Mesenchymal stem cell (in vitro differentiated cells and primary cell): Measurements from ENCODE around the gene KDM4B.

Source experiments
- DNase-seq: peaks from one replicate; pipeline ENCODE4 v3.0.0-alpha.2; 2013
- H2AFZ ChIP-seq: one replicate; pipeline ENCODE4 v1.6.1; 2013; ENCODE audit warnings: low read depth, mild to moderate bottlenecking, control low read depth, inconsistent platforms, low read length, moderate library complexity
- H2AK5ac ChIP-seq: 2 replicates; pipeline ENCODE4 v1.6.1; 2013; ENCODE audit warnings: low read length, moderate library complexity, mild to moderate bottlenecking, inconsistent platforms; ENCODE audit not compliant: severe bottlenecking
- H2BK120ac ChIP-seq: one replicate; pipeline ENCODE4 v1.6.1; 2013; ENCODE audit warnings: low read depth, mild to moderate bottlenecking, inconsistent platforms, low read length, moderate library complexity
- H2BK12ac ChIP-seq, 2 experiments: one replicate each; pipeline ENCODE4 v1.6.1; 2013; ENCODE audit warnings: inconsistent platforms in 2 of 2, low read length in 2 of 2, mild to moderate bottlenecking in 2 of 2, moderate library complexity in 2 of 2, control low read depth in 1 of 2
- H2BK15ac ChIP-seq: one replicate; pipeline ENCODE4 v1.6.1; 2013; ENCODE audit warnings: mild to moderate bottlenecking, low read depth, inconsistent platforms; ENCODE audit not compliant: poor library complexity, severe bottlenecking
- H2BK5ac ChIP-seq: 2 replicates; pipeline ENCODE4 v1.6.1; 2013; ENCODE audit warnings: low read depth, mild to moderate bottlenecking, low read length, control low read depth, inconsistent platforms; ENCODE audit not compliant: poor library complexity, severe bottlenecking
- H3K14ac ChIP-seq, 2 experiments: one replicate each; pipeline ENCODE4 v1.6.1; 2013; ENCODE audit warnings: inconsistent platforms in 2 of 2, low read length in 2 of 2, control low read depth in 1 of 2, mild to moderate bottlenecking in 1 of 2, moderate library complexity in 1 of 2
- H3K18ac ChIP-seq, 2 experiments: one replicate each; pipeline ENCODE4 v1.6.1; 2013; ENCODE audit warnings: inconsistent platforms in 2 of 2, low read length in 2 of 2, control low read depth in 1 of 2, low read depth in 1 of 2, mild to moderate bottlenecking in 1 of 2
- H3K23ac ChIP-seq, 2 experiments: one replicate each; pipeline ENCODE4 v1.6.1; 2013; ENCODE audit warnings: inconsistent platforms in 2 of 2, low read length in 2 of 2, mild to moderate bottlenecking in 2 of 2, moderate library complexity in 2 of 2, control low read depth in 1 of 2
- H3K27ac ChIP-seq: 2 replicates; pipeline ENCODE4 v1.5.1; 2013; ENCODE audit warnings: mild to moderate bottlenecking, moderate library complexity, low read length, control low read depth, inconsistent platforms; ENCODE audit not compliant: poor library complexity, severe bottlenecking
- H3K27me3 ChIP-seq, 2 experiments: 2 replicates each; pipeline versions ENCODE4 v1.6.1 to v1.7.0; 2013; ENCODE audit warnings: low read length in 2 of 2, mild to moderate bottlenecking in 2 of 2, moderate library complexity in 2 of 2, control low read depth in 1 of 2, inconsistent platforms in 1 of 2; ENCODE audit not compliant: control insufficient read depth in 1 of 2, insufficient read depth in 1 of 2
- H3K36me3 ChIP-seq, 2 experiments: 2 replicates each; pipeline versions ENCODE4 v1.6.1 to v1.7.0; 2013; ENCODE audit warnings: low read length in 2 of 2, control low read depth in 1 of 2, inconsistent platforms in 1 of 2, low read depth in 1 of 2, mild to moderate bottlenecking in 1 of 2; ENCODE audit not compliant: insufficient read depth in 2 of 2, control insufficient read depth in 1 of 2
- H3K4ac ChIP-seq, 2 experiments: one replicate each; pipeline ENCODE4 v1.6.1; 2013; ENCODE audit warnings: inconsistent platforms in 2 of 2, low read length in 2 of 2, mild to moderate bottlenecking in 2 of 2, moderate library complexity in 2 of 2, control low read depth in 1 of 2, low read depth in 1 of 2
- H3K4me1 ChIP-seq: 2 replicates; pipeline ENCODE4 v1.6.1; 2013; ENCODE audit warnings: low read depth, low read length, control low read depth; ENCODE audit not compliant: control insufficient read depth, insufficient read depth
- H3K4me2 ChIP-seq: 2 replicates; pipeline ENCODE4 v1.6.1; 2013; ENCODE audit warnings: low read length, mild to moderate bottlenecking, inconsistent platforms; ENCODE audit not compliant: poor library complexity, severe bottlenecking
- H3K4me3 ChIP-seq, 2 experiments: 2 replicates each; pipeline versions ENCODE4 v1.5.1 to v1.7.0; 2013; ENCODE audit warnings: low read length in 2 of 2, mild to moderate bottlenecking in 2 of 2, control low read depth in 1 of 2, low read depth in 1 of 2; ENCODE audit not compliant: insufficient read depth in 1 of 2
- H3K79me1 ChIP-seq: replicated peaks from 2 replicates; pipeline ENCODE4 v1.6.1; 2013; ENCODE audit warnings: mild to moderate bottlenecking, control low read depth, low read length, inconsistent platforms; ENCODE audit not compliant: poor library complexity, severe bottlenecking
- H3K9ac ChIP-seq: 2 replicates; pipeline ENCODE4 v1.7.0; 2013; ENCODE audit warnings: mild to moderate bottlenecking, low read length, moderate library complexity
- H3K9me3 ChIP-seq: 2 replicates; pipeline ENCODE4 v1.7.0; 2013; ENCODE audit warnings: mild to moderate bottlenecking, low read length; ENCODE audit not compliant: control insufficient read depth
- H4K8ac ChIP-seq: one replicate; pipeline ENCODE4 v1.6.1; 2013; ENCODE audit warnings: inconsistent platforms, mild to moderate bottlenecking, low read length, moderate library complexity
- H4K91ac ChIP-seq: one replicate; pipeline ENCODE4 v1.6.1; 2013; ENCODE audit warnings: mild to moderate bottlenecking, low read length, inconsistent platforms
- WGBS: methylation state at CpG from one replicate; pipeline ENCODE4 v1.1.7; 2013; ENCODE audit warnings: mixed read lengths; 5-methylcytosine and 5-hydroxymethylcytosine counted together

KDM4B gene

GRCh38 chr19:5063873-5064645 lies 95.1 kb downstream of the KDM4B start:
- H3K18ac ChIP-seq: no peak overlapping the region
- H4K8ac ChIP-seq: no peak overlapping the region
- no peak overlapping the region for H3K9ac ChIP-seq
- H3K4me1 ChIP-seq: peaks cover 8% of the 10 kb centered on the region
- H3K27me3 ChIP-seq: no peaks in the 10 kb centered on the region
- H2BK15ac ChIP-seq: no peak overlapping the region
- H3K9me3 ChIP-seq: peaks cover 3% of the 10 kb centered on the region
- H2BK120ac ChIP-seq: no peak overlapping the region
- no peak overlapping the region for H2BK12ac ChIP-seq
- no peak overlapping the region for H4K91ac ChIP-seq
- H3K23ac ChIP-seq: no peak overlapping the region
- no peak overlapping the region for H3K4me2 ChIP-seq
- no peak overlapping the region for H3K4ac ChIP-seq
- DNase-seq: no peak
- no peak overlapping the region for H2BK5ac ChIP-seq
- no peak overlapping the region for H2AFZ ChIP-seq
- peaks cover 35 to 81% of the 10 kb centered on the region in 2 experiments for H3K36me3 ChIP-seq
- H3K79me1 ChIP-seq: peaks cover 58% of the 10 kb centered on the region
- no peak overlapping the region for H3K27ac ChIP-seq
- no peak overlapping the region for H3K14ac ChIP-seq
- no peak overlapping the region for H3K4me3 ChIP-seq
- no peak overlapping the region for H2AK5ac ChIP-seq
- 97% methylated on average over 38 of the region's 38 CpGs for WGBS

GRCh38 chr19:5064896-5065295 lies 96.0 kb downstream of the KDM4B start:
- Histone ChIP-seq H2AFZ (no peak overlapping the region), H3K9me3 (peaks cover 3% of the 10 kb centered on the region), H3K27me3 (no peaks in the 10 kb centered on the region), H4K91ac (no peak overlapping the region), H2BK12ac (no peak overlapping the region), H4K8ac (no peak overlapping the region), H2BK5ac (no peak overlapping the region), H3K23ac (no peak overlapping the region), H3K14ac (no peak overlapping the region), H2AK5ac (no peak overlapping the region), H3K36me3 (peaks cover 35 to 74% of the 10 kb centered on the region in 2 experiments), H2BK120ac (no peak overlapping the region), H3K9ac (no peak overlapping the region), H3K27ac (no peak overlapping the region), H3K79me1 (peaks cover 56% of the 10 kb centered on the region), H2BK15ac (no peak overlapping the region), H3K4me2 (no peak overlapping the region), H3K4me3 (no peak overlapping the region), H3K18ac (no peak overlapping the region), H3K4ac (no peak overlapping the region), H3K4me1 (peaks cover 6% of the 10 kb centered on the region)
- DNase-seq: no peak
- WGBS: 98% methylated on average over 19 of the region's 19 CpGs

- H3K27ac ChIP-seq: no peak overlapping the region
- H3K4me3 ChIP-seq: no peak overlapping the region
- no peak overlapping the region for H3K18ac ChIP-seq
- H3K14ac ChIP-seq: no peak overlapping the region
- H3K9ac ChIP-seq: no peak overlapping the region
- H3K23ac ChIP-seq: no peak overlapping the region
- H3K4me2 ChIP-seq: no peak overlapping the region
- H2BK120ac ChIP-seq: no peak overlapping the region
- H3K27me3 ChIP-seq: no peaks in the 10 kb centered on the region
- H3K4ac ChIP-seq: no peak overlapping the region
- H3K4me1 ChIP-seq: peaks cover 5% of the 10 kb centered on the region
- no peak overlapping the region for H2AK5ac ChIP-seq
- no peak overlapping the region for H2BK15ac ChIP-seq
- H4K8ac ChIP-seq: no peak overlapping the region
- no peak overlapping the region for H2BK12ac ChIP-seq
- no peak overlapping the region for H2BK5ac ChIP-seq
- no peak for DNase-seq
- H3K79me1 ChIP-seq: peaks cover 59% of the 10 kb centered on the region
- 97% methylated on average over 24 of the region's 24 CpGs for WGBS
- H4K91ac ChIP-seq: no peak overlapping the region
- H2AFZ ChIP-seq: no peak overlapping the region
- H3K9me3 ChIP-seq: peaks cover 3% of the 10 kb centered on the region
- peaks cover 35 to 77% of the 10 kb centered on the region in 2 experiments for H3K36me3 ChIP-seq
These were observed 96.8 kb downstream of the KDM4B start for GRCh38 chr19:5065663-5066093.

- H2AFZ ChIP-seq: no peak overlapping the region
- no peak for DNase-seq
- no peak overlapping the region for H2BK12ac ChIP-seq
- no peak overlapping the region for H2BK5ac ChIP-seq
- H3K4ac ChIP-seq: no peak overlapping the region
- H2BK120ac ChIP-seq: no peak overlapping the region
- no peaks in the 10 kb centered on the region for H3K27me3 ChIP-seq
- no peak overlapping the region for H3K9ac ChIP-seq
- H3K79me1 ChIP-seq: peaks cover 63% of the 10 kb centered on the region
- no peak overlapping the region for H4K8ac ChIP-seq
- peaks cover 44 to 80% of the 10 kb centered on the region in 2 experiments for H3K36me3 ChIP-seq
- no peak overlapping the region for H3K27ac ChIP-seq
- H3K14ac ChIP-seq: no peak overlapping the region
- no peak overlapping the region for H3K4me3 ChIP-seq
- no peak overlapping the region for H2BK15ac ChIP-seq
- H2AK5ac ChIP-seq: no peak overlapping the region
- peaks cover 5% of the 10 kb centered on the region for H3K4me1 ChIP-seq
- H3K23ac ChIP-seq: no peak overlapping the region
- WGBS: 97% methylated on average over 10 of the region's 14 CpGs
- H3K18ac ChIP-seq: no peak overlapping the region
- peaks cover 3% of the 10 kb centered on the region for H3K9me3 ChIP-seq
- H3K4me2 ChIP-seq: no peak overlapping the region
- no peak overlapping the region for H4K91ac ChIP-seq
These were observed 97.9 kb downstream of the KDM4B start for GRCh38 chr19:5066768-5067167.
